HG02981 (cell line): ENCODE results near the gene GPT2.

Experiments used
- ATAC-seq: cut with Tn5 transposase; IDR thresholded peaks from one replicate; pipeline ENCODE4 v1.9.1; 2021; ENCODE audit warnings: mild to moderate bottlenecking, moderate library complexity; ENCODE audit not compliant: unreplicated experiment

GPT2 gene

DNA sequence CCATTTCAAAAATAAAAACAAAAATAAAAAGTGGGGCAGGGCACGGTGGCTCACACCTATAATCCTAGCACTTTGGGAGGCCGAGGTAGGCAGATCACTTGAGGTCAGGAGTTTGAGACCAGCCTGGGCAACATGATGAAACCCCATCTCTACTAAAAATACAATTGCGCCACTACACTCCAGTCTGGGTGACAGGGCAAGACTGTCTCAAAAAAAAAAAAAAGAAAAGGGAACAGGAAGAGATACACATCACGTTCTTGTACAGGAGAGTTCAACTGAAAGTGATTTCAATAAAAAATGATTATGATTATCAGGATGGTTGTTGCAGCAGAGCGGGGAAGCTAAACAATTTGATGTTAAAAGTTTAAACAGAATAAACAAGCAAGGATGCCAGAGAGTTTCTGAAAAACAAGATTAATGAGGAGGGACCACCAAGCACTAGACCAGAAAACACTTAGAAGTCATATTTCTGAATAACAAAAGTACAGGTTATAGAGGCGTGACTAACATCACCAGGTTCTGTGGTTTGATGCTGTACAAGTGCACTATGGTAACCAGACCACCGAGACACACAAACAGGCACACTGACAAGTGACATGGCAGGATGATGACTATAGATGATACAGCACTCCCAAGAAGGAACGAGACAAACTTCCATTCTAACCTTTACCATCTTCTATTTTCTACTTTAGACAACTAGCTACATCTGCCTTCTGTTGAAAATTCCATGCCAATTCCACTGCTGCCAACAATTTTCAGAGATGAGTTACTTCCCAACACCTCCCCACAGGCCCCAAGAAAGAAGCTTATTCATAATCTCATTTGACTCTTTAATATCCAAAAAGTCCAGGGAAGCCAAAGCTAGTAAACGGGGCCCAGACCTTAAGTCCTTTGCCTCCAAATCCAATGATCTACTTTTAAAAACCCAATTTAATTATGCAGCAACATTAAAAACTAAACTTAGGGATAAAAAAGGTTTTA is 77.5 kb downstream of the GPT2 start:
- peak; percentile 97 for ATAC-seq

DNA sequence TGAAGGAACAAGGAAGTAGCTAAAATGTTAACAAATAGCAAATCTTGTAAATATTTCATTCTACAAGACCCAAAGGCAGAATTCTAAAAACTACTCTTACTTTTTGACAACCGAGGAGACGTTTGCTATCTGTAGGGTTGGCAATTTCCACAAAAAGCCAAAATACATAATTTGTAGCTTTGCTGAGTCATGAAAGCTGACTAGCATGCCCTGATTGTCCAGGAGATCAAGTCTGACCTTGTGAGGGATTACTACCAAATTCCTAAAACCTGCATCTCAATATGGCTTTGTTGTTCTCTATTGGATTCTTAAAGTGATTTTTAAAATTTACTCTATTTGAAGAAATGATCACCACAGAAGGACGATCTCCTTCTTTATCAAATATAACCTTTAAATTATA is 78.5 kb downstream of the GPT2 start:
- ATAC-seq, result no peak

DNA sequence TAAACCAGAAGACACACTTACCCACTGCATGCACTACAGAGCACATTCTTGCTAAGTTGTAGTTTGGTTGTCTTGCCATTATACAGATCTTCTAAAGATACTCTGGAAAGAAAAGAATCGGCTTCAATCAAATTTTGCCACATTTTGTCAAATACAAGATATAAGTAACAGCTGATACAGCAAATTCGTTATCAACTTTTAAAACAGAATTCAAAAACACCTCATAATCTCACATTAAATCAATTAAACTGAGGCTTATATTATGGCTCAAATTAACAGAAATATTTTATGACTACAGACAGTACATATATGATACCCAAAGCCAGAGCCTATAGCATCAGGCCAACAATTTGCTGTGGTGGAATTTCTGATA is 83.9 kb downstream of the GPT2 start:
- no peak for ATAC-seq

DNA sequence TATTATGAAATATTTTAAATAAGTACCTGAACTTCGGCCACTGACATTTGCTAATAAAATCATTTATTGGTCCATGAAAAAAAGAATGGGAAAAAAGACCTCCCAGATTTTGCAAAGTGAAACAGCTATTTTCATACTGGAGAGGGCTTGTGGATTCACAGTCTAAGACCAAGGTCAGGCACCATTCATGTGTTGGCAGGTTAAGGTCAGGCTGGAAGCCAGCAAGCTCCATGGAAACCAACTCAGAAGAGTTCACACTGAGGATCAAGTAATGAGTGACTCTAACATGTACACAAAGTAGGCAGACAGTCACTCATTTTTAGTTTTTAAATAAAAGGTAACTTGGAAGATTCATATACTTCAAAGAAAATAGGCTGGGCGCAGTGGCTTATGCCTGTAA is 85.9 kb downstream of the GPT2 start:
- no peak for ATAC-seq

DNA sequence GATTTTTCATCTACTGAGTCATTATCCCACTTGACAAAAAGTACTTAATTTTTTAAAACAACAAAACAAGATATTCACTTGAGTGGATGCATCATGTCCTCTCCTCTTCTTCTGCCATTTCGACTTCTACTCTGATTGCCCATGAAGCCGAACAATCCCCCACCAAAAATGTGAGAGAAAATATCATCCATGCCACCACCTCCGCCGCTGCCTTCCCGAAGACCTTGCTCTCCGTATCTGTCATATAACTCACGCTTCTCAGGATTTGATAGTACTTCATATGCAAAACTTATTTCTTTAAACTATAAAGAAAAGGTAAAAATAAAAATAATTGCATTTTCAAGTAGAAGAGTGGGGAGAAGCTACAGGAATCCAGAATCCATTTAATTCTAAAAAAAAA is 87.1 kb downstream of the GPT2 start:
- ATAC-seq, result no peak

DNA sequence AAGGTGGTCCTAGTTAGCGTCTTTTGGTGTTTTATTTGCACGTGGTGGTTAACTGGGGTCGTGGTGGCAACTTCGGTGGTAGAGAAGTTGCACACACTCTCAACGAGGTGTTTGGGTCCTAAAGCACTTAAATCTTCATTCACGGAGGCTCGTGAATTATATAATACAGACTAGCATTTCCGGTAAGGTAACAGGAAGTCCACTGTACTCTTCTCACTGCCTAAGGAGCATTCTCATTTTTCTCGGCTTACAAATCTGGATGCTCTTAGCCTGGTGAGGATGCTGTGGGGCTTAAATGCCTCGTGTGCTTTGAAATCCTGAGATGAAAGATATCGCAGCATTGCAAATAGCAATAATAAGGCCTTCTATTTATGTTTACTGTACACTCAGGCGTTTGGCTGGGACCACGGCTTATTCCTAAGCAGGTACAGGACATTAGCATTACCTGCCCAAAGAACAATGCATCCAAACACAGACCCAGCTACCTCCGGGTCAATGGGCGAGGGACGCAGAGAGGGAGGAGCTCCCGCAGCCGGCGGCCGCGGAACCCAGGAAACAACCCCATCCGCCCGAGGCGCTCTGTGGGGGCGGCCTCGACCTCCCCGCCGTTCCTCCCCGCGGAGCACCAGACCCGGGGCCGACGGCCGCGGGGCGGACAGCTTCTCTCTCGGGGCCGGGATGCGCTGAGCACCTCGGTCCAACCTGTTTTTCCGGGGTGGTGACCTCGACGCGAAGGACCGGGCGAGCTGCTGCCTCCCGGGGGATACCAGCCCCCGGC is 88.5 kb downstream of the GPT2 start:
- ATAC-seq, result peak; percentile 35

DNA sequence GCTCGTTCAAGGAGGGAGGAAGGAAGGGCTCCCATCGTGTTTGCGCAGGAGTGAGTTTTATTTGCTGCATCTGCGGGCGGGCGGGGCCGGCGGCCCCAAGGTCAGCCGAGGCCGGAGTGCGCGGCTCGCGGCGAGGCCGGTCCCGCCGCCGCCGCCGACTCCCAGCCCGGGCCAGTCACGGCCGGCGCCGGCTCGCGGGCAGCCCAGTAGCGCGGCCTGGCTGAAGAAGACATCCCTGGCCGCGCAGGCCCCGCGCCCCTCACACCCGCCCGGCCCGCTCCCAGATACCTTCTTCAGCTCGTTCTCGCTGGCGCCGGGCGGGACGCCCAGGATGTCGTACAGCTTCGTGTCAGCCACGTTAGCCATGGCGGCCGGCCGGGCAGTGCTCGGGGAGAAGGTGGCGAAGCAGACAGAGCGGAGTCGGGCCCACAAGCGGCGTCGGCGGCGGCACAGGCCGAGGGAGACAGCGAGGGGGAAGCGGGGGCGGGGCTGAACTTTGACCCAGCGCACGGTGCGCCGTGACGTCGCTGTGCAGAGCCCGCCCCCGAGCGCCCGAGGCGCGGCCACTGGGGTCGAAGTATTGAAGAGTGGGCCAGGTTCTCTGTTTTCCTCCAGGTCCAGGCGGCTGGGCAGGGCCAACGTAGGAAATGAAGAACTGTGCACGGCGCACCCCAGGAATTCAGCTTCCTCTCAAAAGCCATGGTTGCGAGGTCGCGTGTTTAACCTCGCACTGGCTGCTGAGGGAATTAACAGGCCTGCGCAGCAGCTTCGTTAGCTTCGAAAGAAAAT is 89.2 kb downstream of the GPT2 start, which contains the start of gene DNAJA2:
DNAJA2 (minus strand) TSS at position 468 of the 789 bp plus-strand sequence; CDS start at position 366, 102 bp downstream.
- peak; percentile 86 for ATAC-seq

DNA sequence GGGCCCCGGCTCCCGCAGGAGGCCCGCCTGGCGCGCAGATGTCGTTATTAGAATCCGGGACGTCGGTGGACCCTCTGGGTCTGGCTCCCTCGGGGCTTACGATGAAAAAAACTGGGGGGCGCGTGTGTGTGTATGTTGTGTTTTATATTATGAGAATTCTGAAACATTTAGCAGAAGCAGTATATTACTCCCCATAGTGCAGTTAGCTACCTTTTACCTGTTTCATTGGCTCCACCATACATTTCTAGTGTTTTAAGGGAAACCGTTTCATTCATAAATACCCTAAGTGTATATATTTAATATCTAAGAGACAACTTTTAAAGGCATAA is 89.8 kb downstream of the GPT2 start:
- no peak for ATAC-seq

DNA sequence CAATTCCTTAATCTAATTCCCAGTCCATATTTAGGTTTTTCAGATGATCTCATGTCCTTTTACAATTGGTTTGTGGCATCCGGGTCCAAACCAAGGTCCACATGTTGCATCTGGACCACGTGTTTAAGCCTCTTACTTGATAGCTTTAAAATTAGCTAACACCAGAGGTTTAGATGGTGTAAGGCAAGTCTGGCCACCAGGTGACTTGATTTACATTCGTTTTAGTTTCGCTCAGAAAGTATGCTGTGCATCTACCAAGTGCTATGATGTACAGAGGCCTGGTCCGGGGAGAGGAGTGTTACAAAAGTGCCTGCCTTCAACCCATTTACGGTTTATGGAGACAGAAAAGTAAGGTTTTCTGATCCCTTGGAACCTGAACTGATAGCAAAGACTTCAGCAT is 90.2 kb downstream of the GPT2 start:
- no peak for ATAC-seq

DNA sequence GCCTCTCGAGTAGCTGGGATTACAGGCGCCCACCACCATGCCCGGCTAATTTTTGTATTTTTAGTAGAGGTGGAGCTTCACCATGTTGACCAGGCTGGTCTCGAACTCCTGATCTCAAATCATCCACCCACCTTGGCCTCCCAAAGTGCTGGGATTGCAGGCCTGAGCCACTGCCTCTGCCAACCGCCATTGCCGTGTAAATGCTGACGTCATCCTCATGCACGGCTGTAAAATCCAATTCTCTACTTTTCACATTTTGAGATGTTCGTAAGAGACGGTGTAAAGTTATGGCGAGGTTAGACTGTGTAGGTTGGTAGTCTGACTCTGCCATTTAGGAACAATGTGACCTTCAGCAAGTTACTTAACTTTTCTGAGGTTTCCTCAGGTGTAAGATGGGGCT is 91.0 kb downstream of the GPT2 start:
- no peak for ATAC-seq

DNA sequence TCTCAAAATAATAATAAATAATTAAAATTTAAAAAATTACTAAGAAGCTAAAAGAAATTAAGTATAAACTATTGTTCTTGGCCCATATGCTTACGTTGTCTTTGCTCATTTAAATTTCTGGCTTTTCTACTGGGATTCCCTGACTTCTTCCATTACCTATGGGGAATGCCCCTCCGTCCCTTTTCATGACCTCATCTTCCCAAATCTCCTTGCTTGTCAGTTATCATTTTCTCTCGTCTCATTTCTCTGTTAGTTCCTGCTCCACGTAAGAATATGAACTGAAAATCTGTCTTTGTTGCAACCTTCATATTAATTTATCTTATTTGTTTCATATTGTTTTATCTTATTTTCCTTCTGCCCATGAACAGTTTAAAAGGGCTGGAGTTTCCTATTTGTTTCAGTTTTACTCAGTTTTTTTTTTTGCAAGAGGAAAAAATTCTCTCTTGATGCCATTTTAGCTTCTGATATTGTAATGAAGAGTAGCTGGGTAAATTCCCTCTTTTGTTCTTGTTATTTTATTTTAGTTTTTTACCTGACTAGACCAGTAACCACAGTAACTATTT is 91.8 kb downstream of the GPT2 start:
- ATAC-seq, result no peak

DNA sequence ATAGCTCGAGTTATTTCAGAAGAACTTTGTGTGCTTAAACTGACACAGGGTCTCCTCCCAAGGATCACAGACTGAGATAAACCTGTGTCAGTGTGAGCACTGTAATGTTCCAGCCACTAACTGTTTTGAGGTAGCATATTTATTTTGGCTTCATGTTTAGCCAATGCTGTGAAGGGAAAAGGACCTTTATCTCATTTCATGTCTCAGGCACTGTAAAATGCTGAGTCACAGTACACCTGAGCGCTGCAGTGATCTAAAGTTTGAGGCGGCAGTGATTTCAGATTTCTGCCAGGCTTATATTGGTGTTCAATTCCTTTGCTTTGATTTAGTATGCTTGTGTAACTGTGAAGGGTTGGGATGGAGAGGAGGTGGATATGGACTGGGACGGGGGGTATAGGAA is 92.4 kb downstream of the GPT2 start:
- ATAC-seq, result no peak
